HG03558 (cell line): ENCODE data around the gene PLEKHM3.

Source experiments
- ATAC-seq: cut with Tn5 transposase; IDR thresholded peaks from one replicate; pipeline ENCODE4 v1.9.1; 2021; ENCODE audit warnings: moderate number of reproducible peaks; ENCODE audit not compliant: unreplicated experiment; ENCODE audit errors: extremely low read depth

PLEKHM3 gene

DNA sequence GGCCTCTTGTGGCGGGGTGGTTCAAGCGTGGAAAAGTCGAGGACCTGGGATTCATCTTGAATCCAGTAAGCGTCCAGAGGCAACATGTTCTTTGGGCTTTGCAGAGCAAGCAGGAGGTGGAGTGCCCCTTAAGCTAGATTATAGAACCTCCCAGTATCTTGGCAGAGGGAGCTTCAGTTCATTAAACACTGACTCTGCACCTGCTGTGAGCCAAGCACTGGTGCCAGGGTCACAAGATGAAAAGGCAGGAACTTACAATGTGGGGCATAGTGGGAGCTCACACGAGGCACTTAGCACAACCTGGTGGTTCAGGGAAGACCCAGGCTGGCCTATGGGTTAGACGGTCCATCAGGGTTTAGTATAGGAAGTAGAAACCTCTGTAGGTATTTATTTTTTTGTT, 248.2 kb downstream of the PLEKHM3 start:
- ATAC-seq = no peak

DNA sequence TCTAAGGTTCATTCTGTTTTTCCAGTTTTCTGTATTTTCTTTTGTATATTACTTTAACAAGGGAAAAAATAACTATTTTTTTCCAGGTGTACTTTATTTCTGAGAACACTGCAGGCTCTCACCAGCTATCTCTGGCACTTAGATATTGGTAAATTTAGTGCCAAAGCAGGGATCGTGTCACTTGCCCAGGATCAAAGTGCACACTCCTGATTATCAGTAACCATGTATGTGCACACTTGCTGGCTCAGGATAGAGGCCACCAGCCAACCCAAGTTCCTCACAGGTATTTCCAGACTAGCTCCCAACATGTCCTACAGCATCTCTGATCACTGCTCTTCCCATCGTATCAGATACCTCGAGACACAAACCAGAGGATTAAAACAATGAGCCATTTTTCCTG, 249.9 kb downstream of the PLEKHM3 start:
- no peak for ATAC-seq

DNA sequence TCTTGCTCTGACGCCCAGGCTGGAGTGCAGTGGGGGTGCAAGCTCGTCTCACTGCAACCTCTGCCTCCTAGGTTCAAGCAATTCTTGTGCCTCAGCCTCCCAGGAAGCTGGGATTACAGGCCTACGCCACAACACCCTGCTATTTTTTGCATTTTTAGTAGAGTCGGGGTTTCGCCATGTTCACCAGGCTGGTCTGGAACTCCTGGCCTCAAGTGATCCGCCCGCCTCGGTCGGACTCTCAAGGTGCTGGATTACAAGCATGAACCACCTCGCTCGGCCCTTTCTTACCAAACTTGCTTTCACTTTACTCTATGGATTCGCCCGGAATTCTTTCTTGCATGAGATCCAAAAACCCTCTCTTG, 252.5 kb downstream of the PLEKHM3 start:
- ATAC-seq = no peak

DNA sequence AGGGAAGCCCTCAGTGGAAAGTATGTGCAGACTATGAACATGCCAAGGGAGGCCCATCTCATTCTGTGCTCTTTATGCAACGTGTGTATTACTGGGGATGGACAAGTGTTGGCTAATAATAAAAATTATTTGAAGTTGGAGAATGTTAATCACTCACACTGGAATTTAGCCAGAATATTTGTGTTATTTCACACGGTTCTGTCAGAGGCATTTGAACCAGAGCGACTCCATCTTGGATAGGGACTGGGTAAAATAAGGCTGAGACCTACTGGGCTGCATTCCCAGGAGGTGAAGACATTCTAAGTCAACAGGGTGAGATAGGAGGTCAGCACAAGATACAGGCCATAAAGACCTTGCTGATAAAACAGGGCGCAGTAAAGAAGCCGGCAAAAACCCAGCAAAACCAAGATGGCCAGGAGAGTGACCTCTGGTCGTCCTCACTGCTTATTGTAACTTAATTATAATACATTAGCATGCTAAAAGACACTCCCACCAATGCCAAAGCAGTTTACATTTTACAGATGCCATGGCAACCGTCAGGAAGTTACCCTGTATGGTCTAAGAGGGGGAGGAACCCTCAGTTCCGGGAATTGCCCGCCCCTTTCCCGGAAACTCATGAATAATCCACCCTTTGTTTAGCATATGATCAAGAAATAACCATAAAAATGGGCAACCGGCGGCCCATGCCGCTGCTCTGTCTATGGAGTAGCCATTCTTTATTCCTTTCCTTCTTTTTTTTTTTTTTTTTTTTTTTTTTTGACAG, 253.1 kb downstream of the PLEKHM3 start:
- no peak for ATAC-seq

DNA sequence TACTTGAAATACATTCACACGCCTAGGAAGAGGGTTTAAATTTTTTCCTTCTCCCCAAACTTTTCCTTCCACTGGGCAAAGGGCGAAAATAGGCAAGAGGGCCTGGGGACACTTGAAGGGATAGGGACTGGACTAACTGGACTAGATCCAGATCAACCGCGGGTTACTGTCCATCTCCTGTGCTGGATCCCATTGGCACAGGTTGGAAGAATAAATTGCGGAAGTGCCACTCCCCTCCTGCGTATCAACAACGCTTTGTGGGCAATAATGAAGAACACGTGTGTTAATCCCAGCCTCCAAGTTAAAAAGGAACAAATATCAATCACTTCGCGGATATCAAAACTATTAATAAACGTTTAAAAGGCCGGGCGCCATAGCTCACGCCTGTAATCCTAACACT, 253.9 kb downstream of the PLEKHM3 start:
- ATAC-seq = no peak
